GM12878 (cell line): ENCODE data around the gene TBC1D8B. TPM values are rescaled to one million over a fixed set of nuclear protein-coding genes. Genes with fewer than 3 reads are reported as not detected.

Source experiments
- ETV6 ChIP-seq, 2 experiments: fragments of 450-650 bp in 1 of 2; IDR thresholded peaks in 1 of 2; conservative IDR thresholded peaks in 1 of 2; 2 replicates each; pipeline ENCODE4 v1.6.1; 2014; ENCODE audit warnings: antibody characterized with exemption in 1 of 2, borderline replicate concordance in 1 of 2, low read depth in 1 of 2, mild to moderate bottlenecking in 1 of 2, moderate library complexity in 1 of 2
- FOS ChIP-seq: IDR thresholded peaks from 3 replicates; pipeline ENCODE4 v1.6.1; 2011; ENCODE audit warnings: borderline replicate concordance; ENCODE audit not compliant: insufficient read length; ENCODE audit errors: extremely low read depth
- FOXM1 ChIP-seq: IDR thresholded peaks from 2 replicates; pipeline ENCODE4 v1.6.1; 2012; ENCODE audit warnings: low read depth, mild to moderate bottlenecking, inconsistent platforms, low read length, moderate library complexity
- RFX5 ChIP-seq: IDR thresholded peaks from 2 replicates; pipeline ENCODE4 v1.6.1; 2011; ENCODE audit warnings: low read depth, low read length, improper control_type of control experiment
- TCF3 ChIP-seq: IDR thresholded peaks from 2 replicates; pipeline ENCODE4 v1.6.1; 2012; ENCODE audit warnings: low read depth, mild to moderate bottlenecking, low read length, borderline replicate concordance; ENCODE audit not compliant: insufficient read depth
- polyA plus RNA-seq, 11 experiments: library from polyadenylated mRNA; depleted of rRNA in 4 of 11; unstranded in 6 of 11; stranded (reverse) in 5 of 11; fragments of >200 nt; fragmentation: Nextera tagmentation in 4 of 11; fragmentation: Illumina TruSeq in 1 of 11; extraction: Ambion mirVana in 4 of 11; extraction: Trizol in 1 of 11; gene quantifications; 1 replicate in 1 of 11; 2 replicates in 10 of 11; pipeline versions ENCODE4 v1.2.1 to v1.2.3, GENCODE V29; 2011 to 2016; ENCODE audit warnings: inconsistent platforms in 2 of 11, missing spikeins in 2 of 11, low read depth in 1 of 11
- total RNA-seq, 4 experiments: library from RNA; depleted of rRNA in 3 of 4; stranded (reverse); fragments of >200 nt in 3 of 4; fragmentation: Illumina TruSeq in 1 of 4; extraction: Trizol in 1 of 4; gene quantifications; 2 replicates each; pipeline versions ENCODE4 v1.2.1 to v1.2.3, GENCODE V29; 2013 to 2021
- TF ChIP-seq, protein P1 (sequence below): fragments of 450-650 bp; IDR thresholded peaks from 2 replicates; pipeline ENCODE4 v1.6.1; 2017; ENCODE audit warnings: mild to moderate bottlenecking, moderate library complexity
- TF ChIP-seq, protein P2 (sequence below): fragments of 450-650 bp; conservative IDR thresholded peaks from 2 replicates; pipeline ENCODE4 v1.6.1; 2017; ENCODE audit warnings: mild to moderate bottlenecking, moderate library complexity

Gene TBC1D8B
- total and polyA plus RNA-seq, 10 of the 15 experiments (the other 5 are each of a cell fraction or from before 2014, with no cell fraction given): 0.95 to 2.6 (median 1.6) TPM

DNA sequence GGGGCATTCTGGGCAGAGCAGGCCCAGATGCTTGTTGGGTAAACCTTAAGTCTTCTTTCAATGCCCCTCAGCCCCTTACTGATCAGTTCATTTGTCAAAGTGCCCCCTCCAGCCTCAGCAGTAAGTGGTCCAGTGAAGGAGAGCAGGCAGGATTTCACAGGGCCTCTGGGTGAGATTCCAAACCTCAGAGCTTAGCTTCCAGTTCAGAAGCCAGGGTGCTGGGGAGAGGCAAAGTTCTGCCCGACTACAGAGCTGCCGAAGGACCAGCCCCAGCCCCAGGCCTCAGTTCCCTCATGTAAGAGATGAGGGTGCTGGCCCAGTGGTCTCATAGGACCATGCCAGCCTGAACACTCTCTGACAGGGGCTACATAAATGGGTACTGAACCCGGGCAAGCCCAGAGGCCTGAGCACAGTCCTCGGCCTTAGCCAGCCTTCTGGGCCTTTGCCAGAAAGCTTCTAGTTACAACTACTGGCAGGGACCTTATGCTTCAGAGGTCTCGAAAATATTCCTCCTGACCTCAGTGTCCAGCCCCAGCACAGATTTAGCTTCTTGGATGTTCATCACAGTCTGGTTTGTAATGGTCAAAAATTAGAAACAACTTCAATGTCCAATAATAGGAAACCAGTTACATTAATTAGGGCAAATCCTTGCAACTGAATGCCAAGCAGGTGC is 101.5 kb downstream of the TBC1D8B start (continued):
- TF ChIP-seq, protein P1, sequence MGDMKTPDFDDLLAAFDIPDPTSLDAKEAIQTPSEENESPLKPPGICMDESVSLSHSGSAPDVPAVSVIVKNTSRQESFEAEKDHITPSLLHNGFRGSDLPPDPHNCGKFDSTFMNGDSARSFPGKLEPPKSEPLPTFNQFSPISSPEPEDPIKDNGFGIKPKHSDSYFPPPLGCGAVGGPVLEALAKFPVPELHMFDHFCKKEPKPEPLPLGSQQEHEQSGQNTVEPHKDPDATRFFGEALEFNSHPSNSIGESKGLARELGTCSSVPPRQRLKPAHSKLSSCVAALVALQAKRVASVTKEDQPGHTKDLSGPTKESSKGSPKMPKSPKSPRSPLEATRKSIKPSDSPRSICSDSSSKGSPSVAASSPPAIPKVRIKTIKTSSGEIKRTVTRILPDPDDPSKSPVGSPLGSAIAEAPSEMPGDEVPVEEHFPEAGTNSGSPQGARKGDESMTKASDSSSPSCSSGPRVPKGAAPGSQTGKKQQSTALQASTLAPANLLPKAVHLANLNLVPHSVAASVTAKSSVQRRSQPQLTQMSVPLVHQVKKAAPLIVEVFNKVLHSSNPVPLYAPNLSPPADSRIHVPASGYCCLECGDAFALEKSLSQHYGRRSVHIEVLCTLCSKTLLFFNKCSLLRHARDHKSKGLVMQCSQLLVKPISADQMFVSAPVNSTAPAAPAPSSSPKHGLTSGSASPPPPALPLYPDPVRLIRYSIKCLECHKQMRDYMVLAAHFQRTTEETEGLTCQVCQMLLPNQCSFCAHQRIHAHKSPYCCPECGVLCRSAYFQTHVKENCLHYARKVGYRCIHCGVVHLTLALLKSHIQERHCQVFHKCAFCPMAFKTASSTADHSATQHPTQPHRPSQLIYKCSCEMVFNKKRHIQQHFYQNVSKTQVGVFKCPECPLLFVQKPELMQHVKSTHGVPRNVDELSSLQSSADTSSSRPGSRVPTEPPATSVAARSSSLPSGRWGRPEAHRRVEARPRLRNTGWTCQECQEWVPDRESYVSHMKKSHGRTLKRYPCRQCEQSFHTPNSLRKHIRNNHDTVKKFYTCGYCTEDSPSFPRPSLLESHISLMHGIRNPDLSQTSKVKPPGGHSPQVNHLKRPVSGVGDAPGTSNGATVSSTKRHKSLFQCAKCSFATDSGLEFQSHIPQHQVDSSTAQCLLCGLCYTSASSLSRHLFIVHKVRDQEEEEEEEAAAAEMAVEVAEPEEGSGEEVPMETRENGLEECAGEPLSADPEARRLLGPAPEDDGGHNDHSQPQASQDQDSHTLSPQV: no peak
- TF ChIP-seq ETV6 (conservative IDR thresholded peaks at IDR 0.05 in 1 of 2, IDR thresholded peaks at IDR 0.05 in 1 of 2; ENCODE audit: borderline replicate concordance in 1 of 2, low read depth in 1 of 2): no peak
- TF ChIP-seq TCF3: no peak
- TF ChIP-seq, protein P2, sequence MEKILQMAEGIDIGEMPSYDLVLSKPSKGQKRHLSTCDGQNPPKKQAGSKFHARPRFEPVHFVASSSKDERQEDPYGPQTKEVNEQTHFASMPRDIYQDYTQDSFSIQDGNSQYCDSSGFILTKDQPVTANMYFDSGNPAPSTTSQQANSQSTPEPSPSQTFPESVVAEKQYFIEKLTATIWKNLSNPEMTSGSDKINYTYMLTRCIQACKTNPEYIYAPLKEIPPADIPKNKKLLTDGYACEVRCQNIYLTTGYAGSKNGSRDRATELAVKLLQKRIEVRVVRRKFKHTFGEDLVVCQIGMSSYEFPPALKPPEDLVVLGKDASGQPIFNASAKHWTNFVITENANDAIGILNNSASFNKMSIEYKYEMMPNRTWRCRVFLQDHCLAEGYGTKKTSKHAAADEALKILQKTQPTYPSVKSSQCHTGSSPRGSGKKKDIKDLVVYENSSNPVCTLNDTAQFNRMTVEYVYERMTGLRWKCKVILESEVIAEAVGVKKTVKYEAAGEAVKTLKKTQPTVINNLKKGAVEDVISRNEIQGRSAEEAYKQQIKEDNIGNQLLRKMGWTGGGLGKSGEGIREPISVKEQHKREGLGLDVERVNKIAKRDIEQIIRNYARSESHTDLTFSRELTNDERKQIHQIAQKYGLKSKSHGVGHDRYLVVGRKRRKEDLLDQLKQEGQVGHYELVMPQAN: no peak
- TF ChIP-seq RFX5: no peak
- TF ChIP-seq FOS: no peak
- TF ChIP-seq FOXM1: no peak
